Amniotic epithelial cell (primary cell): ENCODE measurements around the gene MSH3.
"Not testable (repeated sequence)": the region's sequence is repeated elsewhere in the genome, so short reads cannot be mapped to it uniquely, and the experiment has no call there.

Source experiments
- DNase-seq: peaks from one replicate; pipeline ENCODE4 v3.0.0-alpha.2; 2010; ENCODE audit warnings: low read depth

MSH3 gene

DNA sequence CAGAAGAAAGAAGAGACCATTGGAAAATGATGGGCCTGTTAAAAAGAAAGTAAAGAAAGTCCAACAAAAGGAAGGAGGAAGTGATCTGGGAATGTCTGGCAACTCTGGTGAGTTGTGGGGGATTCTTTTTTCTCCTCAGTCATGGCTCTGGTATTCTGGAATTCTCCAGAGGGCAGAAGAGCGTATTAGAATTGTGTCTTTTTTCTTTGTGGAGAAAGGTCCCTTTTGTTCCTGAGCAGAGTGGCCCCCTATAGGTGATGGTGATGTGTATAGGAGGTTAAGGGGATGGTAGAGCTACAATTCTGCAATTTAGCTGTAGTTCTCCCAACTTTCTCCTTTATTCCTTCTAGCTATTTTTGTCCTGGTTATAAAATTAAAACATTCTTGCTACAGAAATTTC is 2.0 kb downstream of the MSH3 start:
- no peak for DNase-seq

DNA sequence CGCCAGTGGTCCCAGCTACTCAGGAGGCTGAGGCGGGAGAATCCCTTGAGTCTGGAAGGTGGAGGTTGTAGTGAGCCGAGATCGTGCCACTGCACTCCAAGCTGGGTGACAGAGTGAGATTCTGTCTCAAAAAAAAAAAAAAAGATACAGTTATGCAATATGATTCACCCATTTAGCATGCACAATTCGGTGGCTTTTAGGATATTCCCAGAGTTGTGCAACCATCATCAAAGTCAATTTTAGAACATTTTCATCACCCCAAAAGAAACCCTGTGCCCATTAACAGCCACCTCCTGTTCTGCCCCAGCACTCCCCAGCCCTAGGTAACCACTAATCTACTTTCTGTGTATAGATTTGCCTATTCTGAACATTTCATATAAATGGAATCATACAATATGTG is 4.7 kb downstream of the MSH3 start:
- DNase-seq: peak; percentile 38

DNA sequence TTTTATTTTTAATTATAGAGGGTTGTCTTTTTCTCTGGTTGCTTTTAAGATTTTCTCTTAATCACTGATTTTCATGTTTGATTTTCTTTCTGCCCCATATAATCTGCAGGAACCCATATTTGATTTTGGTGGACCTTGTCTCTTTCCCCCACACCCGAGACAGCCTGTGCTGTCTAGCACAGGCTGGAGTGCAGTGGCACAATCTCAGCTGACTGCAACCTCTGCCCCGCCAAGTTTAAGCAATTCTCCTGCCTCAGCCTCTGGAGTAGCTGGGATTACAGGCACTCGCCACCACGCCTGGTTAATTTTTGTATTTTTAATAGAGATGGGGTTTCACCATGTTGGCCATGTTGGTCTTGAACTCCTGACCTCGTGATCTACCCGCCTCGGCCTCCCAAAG is 6.2 kb downstream of the MSH3 start:
- not testable (repeated sequence) for DNase-seq

DNA sequence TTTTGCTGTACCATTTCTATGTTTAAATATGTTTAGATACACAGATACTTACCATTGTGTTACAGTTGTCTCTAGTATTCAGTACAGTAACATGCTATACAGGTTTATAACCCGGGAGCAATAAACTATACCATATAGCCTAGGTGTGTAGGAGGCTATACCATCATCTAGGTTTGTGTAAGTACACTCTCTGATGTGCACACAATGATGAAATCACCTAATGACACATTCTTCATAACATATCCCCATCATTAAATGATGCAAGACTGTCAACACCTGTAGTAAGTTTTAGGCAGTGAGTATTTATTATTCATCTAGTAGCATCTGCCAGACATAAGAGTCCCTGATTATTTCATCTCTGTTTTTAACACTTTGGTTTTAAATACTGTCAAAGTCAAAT is 7.7 kb downstream of the MSH3 start:
- DNase-seq: no peak

DNA sequence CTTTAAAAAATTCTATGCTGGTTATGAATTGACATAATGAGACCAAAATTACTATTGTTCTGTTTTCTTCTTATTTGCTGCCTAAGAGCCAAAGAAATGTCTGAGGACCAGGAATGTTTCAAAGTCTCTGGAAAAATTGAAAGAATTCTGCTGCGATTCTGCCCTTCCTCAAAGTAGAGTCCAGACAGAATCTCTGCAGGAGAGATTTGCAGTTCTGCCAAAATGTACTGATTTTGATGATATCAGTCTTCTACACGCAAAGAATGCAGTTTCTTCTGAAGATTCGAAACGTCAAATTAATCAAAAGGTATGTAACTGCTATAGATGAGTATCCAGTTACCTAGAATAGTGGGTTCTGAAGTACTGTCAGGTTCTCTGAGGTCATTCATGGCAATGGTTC is 10.6 kb downstream of the MSH3 start:
- DNase-seq: no peak

DNA sequence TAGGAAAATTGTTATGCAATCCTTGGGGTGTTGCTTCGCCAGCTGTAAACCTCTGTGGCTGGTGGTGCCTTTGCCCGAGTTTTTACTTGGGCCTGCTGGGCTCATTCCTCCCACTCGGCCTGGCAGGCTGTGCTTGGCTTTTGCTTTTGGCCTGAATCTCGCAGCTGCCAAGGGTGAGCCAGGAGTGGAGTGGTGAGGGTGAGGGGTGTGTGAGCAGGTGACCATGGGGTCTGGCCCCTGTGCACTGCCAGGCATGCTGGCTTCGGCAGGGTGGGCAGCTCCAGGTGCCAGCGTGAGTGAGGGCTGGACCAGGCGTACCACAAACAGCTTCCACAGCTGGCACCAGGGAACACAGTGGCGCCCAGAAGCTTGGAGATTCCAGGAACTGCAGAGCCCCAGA is 12.9 kb downstream of the MSH3 start:
- DNase-seq: no peak

DNA sequence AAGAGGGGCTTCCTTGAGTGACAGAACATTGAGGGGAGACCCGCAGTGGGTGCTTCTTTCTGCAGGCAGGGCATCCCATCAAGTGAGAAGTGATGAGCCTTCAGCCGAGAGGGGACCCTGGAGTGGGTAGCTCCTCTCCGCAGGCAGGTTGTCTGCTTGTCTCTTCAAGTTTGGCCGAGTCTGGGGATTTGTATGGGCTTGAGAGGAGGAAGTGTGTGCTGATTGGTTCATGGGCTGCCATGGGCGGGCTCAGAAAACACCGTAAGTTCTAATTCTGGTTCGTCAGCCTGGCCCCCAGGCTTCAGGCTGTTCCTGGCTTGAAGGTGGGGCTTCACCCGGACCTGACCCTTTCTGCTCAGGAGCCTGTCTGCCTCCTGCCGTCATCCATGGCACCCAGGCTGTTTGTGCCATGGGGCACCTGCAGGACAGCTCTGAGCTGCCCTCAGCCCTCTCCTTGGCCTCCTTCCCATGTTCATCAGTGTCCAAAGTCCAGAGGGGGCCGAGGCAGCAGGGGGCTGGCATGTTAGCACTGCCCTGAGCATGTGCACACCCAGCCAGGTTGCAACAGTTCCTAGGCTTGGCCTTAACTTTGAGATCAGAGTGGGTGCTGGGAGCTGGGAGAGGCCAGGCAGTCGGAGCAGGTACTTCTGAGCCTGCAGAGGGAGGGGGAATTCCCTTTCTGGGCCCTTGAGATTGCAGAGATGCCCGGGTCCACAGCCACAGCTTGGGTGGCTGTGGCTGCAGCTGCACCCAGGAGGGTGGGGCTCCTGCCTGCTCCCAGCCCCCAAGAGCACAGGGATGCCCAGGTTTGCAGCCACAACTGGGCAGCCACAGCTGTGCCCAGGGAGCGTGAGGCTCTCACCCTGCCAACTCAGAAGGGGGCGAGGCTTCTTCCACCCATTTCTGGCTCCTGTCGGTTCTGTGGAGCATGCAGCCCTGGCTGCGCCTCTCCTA is 13.8 kb downstream of the MSH3 start:
- DNase-seq: no peak

DNA sequence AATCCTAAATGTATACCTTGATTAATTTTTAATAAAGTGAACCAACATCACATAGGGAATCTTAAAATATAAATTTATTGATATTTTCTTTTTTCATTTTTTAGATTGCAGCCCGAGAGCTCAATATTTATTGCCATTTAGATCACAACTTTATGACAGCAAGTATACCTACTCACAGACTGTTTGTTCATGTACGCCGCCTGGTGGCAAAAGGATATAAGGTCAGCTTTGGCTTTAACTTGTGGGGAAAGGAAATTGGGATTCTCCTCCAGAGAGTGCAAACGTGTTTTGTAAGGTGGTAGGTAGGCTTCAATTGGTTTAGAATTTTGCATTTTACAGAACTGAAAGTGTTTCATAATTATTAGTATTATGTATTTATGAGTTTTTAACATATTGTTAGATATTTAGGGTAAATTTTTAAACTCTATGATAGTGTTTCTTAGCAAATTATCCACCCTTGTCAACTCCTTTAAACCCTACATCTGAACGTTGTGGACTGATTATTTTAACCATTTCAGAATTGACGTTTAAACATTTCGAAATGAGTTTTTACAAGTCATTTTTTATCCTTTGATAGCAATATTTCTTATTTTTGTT is 17.8 kb downstream of the MSH3 start:
- peak; percentile 63 for DNase-seq

DNA sequence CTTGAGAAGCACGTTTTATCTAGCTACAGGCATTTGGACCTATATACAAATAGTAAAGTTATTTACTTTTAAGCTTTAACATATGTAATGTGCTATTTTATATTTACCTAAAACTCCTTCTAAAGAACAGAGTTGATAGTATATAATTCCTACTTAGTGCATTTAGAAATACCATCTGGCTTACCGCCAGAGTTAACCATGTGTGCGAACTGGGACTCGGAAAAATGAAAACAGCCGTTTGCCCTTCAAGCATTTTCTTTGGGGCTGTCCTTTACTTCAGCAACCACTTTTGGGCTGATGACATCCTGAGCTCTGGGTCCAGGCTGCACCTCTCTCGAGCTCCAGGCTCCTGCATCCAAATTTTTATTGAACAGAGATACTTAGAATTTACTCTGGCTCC is 22.3 kb downstream of the MSH3 start:
- no peak for DNase-seq

DNA sequence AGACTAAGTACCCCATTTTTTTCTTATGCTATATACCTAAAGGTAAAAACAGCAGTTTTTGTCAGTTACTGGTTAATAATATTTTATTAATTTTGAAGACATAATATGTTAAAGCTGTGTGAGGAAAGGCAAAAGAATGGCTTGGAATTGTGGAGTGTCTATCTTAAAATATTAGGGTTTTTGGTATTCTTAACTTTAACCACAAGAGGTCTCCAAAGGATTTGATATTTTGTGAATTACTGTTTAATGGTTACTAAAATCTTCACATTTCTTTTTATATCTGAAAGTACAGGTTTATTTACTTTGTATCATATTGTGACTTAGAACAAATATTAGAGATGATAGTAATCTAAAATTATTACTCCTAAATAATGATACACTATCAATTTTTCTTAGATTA is 32.3 kb downstream of the MSH3 start:
- peak; percentile 16 for DNase-seq

DNA sequence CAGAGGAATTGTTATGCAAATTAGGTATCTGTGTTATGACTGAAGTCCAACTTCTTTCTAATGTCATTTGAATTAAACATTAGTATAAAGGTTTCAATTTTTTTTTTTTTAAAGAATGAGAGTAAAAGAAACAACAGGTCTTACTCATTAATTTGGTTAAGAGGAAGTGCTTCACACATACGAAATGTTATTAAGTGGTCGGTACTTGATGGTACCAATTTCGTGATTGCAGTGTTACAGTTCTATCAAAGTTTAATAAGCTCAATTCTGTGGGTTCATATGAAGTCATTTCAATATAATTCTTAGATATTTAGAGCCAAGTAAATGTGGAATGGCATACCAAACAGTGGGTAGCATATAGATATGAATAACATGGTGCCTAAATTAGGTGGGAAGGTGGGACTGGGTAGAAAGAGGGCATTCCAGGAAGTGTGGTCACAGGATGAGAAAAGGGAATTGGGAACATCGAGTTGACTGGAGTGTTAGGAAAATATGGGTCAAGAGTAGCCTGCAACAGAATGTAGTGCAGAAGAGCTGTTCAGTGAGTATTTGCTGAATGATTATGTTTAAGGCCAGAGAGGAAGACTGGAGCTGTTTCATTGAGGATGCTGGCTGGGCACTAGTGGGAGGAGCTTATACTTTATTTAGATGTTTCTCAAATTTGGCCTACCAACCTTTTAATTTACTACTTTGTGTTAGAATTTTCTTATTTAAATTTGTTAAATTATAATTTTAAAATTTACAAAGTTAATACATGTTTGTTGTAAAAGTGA is 34.4 kb downstream of the MSH3 start:
- DNase-seq: no peak

DNA sequence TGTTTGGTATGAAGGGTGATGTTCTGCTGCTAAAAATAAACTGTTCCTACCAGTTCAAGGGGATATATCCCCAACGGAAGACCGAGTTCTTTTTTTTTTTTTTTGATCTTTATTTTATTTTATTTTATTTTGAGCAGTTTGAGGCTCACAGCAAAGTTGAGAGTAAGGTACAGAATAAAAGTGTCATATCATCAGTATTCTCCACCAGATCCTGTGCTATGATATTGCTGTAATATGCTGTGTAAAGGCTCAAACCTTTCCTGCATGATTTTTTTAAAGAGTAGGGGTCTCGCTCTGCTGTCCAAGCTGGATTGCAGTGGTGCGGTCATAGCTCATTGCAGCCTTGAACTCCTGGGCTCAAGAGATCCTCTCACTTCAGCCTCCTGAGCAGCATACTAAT is 35.2 kb downstream of the MSH3 start:
- DNase-seq: no peak

DNA sequence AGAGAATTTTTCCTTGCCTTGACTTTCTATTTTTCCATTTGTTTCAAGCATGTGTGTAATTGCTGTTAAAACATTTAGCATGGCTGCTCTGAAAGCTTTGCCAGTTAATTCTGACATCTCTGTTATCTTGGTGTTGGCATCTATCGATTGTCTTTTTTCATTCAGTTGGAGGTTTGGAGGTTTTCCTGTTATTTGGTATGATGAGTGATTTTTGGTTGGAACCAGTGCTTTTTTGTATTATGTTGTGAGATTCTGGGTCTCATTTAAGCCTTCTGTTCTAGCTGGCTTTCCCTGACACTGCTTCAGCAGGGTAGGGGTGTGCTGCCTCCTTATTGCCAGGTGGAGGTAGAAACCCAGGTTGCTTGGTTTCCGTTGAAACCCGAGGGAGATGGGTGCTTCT is 41.2 kb downstream of the MSH3 start:
- DNase-seq: no peak

DNA sequence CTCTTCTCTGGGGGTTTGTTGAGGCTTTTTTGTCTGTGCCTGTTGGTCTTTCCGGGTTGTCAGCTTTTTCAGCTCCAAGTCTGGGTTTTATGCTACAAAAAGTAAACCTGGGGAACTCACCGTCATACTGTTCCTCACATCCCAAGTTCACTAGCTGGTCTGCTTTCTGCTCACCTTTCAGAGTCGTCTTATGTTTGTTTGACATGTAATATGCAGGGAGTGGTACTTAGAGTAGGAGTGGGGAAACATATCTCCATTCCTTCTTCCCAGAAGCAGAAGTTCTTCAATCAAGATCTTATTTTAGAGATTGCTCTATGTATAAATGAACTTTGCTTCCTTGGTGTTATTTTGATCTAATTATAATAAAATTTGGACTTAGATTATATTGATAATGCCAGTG is 42.0 kb downstream of the MSH3 start:
- no peak for DNase-seq

DNA sequence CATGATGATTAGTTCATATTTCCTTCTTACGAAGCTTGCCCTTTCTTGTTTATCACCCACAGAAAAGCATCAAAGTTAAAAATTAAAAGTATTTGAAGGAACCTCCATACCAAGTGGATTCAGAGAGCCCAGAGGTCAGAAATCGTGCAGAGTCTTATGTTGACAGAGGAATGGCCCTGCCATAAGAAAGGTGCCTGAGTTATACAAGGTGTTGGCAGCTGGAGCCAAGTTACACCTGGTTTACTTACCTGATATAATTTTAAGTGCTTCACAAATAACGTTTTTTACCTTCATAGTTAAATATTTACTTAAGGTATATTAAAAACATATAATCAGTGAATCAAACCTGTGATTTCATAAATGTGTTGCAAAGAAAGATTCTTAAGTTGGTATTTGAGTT is 42.6 kb downstream of the MSH3 start:
- no peak for DNase-seq

DNA sequence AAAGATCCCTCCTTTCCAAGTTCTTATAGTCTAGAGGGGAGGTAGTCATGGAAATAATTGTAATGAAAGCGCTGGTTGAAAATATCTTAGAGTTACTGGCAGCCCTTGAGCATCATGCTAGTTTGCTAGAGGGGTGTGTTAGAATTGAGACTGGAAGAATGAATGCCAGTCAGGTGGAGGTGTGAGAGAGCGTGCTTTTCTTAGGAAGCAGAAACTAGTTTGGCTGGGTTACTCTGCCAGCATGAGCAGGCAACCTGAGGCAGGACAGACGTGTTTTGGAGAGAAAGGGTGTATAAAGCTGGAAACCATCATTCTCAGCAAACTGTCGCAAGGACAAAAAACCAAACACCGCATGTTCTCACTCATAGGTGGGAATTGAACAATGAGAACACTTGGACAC is 43.9 kb downstream of the MSH3 start:
- no peak for DNase-seq

DNA sequence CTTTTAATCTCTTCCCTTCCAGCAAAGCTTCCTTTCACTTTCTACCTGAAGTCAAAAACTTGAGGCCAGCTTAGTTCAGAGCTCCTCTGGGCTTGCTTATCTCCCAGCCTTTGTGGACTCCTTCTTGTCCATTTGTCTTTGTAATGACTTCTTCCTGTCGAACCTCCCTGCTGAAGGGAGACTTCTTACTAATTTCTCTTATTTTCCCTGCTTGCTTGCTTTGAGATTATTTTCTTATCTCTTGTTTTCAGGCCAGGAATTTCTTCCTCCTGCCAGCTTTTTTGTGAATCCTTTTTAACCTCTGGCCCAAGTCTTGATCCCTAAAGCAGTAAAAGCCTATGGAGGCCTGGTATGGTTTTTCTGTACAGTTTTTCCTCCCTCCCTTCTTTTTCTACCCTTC is 47.1 kb downstream of the MSH3 start:
- peak; percentile 52 for DNase-seq

DNA sequence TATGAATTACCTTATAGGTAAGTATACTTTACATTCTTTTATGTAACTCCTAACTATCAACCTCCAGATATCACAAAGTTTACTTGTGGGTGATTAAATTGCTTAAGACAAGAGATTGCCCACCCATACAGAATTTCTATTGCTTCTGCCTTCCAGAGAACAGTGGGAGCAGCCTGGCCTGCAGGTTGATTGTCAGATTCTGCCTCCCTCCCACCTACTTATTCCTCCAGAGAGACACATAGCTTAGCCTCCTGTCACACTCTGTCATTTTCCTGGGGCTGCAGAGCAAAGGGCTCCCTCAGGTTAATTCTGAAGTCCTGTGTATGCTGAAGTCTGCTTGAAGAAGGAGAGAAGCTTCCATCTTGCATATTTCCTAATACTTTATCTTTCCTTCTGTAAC is 48.8 kb downstream of the MSH3 start:
- no peak for DNase-seq

DNA sequence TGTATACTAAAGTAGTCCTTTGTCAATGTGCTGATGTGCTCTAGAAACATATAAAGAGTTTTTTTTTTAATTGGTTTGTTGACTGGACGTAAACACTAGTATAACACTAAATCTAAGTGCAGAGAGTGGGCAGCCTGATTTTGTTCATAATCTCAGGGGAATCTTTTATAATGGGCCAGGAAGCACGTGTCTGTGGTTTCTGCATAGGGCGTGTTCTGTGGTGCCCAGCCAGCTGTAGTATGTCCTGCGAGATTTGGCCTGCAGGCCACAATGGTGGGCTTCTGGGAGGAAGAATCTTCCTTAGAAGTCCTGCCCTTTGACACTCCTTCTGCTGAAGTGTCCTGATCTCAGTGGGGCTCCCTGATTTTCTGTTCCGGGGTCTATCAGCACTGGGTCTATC is 49.3 kb downstream of the MSH3 start:
- DNase-seq: peak; percentile 17

DNA sequence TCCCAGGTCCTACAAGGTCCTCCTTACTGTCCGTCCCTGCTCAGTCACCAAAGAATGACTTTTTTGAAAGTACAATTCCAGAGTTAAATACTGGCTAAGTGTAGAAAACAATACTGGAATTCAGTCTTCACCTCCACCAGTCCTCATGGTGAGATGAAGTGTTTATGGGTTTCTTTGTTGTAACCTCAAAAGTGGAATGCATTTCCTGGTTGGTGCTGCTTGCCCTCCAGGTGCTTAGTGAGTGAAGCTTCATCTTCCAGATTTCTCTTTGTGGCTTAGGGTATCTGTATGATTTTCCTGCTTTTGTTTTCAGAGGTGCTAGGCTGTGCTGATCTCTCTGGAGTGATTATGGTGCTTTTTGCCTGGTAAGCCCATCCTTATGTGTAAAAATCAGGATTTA is 49.8 kb downstream of the MSH3 start:
- no peak for DNase-seq

DNA sequence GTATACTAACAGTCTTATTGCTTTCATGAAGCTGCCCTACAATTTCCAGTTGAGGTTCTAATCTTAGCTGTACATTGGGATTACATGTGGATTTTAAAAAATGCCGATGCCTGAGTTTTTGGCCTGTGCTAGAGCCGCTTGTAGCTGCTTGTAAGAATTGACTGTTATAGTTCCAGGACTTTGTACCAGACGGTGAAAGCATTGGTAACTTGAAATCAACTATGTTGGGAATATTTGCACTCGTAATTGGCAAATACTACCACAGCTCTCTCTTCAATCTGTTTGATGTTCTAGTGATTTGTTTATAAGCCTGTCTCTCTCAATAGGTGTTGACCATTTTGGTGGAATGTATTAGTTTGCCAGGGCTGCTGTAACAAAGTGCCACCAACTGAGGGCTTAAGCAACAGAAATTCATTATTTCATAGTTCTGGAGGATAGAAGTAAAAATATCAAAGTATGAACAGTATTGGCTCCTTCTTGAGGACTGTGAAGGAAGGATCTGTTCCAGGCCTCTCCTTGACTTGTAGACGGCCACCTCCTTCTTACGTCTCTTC is 50.8 kb downstream of the MSH3 start:
- no peak for DNase-seq

DNA sequence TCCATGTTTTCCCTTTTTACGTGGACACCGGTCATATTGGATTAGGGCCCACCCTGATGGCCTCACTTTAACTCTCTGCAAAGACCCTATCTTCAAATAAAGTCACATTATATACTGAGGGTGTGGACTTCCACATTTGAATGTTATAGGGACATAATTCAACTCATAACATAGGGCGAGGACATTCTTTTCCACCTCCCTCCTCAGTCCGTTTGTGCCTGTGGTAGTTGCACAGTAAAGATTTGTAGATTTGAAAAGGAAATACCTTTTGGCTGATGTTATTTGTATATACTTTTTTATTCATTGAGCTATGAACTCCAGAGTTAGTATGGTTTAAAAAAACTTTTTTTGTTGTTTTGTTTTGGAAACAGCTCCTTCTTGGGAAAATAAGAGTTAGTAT is 51.3 kb downstream of the MSH3 start:
- DNase-seq: no peak
